GM04504 (cell line): ENCODE results near the gene SNED1.
A peak's percentile ranks its signal among the peaks of the same experiment; 100 is the strongest.

ENCODE experiments used
- DNase-seq: peaks from one replicate; pipeline ENCODE4 v3.0.0-alpha.2; 2012; ENCODE audit warnings: low read depth

Gene SNED1

DNA sequence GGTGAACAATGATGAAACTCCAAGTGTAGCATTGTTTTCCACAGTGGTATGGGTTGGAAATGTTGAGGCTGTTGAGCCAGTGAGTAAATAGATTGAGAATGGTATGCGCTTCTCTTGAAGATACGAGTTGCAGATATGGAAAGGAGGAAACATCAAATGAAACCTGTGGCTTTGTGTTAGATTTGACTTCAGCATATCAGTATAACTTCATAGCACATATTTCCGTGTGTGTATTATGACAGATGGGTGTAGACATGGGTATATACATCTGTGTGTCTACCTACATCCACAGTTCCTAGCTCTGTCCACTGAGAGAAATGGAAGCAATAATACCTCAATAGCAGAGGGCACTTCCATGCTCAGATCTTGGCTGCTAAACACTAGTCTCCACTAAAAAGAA, 8.0 kb downstream of the SNED1 start:
- no peak for DNase-seq

DNA sequence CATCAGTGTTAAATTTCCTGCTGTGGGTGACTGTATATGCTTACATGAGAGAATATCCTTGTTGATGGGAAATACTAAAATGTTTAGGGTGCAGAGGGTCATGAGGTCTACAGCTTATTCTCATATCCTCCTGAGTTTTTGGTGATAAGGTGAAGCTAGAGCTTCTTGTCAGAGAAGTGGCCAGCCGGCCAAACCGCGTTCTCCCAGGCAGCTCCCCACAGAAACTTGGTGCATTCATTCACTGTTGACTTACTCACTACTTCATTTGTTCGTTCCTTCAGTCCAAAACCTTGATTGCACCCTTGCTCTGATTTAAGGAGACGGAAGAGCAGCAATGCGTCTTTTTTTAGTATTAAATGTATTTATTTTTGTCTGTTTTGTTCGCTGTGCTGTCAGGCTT, 8.7 kb downstream of the SNED1 start:
- no peak for DNase-seq

DNA sequence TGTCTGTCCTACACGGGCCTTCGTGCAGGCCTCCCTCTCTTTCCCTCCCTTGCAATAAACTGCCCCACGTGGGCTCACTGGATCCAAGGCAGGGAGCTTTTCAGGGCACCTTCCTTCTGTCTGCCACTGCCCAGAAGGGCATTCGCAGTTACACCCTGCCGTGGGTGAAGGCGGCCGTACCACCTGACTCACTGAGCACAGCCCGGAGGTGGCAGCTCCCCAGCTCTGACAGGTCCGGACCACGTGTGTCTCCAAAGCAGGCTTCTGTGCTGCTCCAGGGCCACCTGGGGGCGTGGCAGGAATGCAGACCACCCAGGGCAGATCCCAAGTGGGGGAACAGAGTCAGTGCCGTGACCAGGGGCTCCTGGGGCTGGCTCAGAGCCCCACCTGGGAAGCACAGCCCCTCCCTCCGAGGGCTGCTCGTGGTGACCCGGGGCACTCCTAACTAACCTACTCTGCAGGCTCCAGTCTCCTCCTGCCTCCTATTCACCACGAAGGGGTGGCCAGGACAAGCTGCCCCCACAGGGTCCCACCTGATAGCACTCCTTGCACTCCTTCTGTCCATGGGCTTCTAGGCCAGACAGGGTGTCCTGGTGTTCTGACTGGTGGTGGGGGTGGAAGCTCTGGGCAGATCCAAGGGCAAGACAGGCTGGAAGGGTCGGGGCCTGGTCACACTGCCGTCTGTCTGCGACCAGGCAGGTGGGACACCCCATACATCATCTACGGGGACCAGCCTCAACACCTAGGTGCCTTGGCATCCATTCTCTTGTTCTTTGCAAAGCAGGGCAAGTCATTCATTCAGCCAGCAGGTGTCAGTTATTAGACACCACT, 9.7 kb downstream of the SNED1 start:
- DNase-seq: no peak

GRCh38 chr2:241008711-241009121, 10.3 kb downstream of the SNED1 start:
- DNase-seq: no peak

GRCh38 chr2:241009191-241009590, 10.8 kb downstream of the SNED1 start:
- DNase-seq: no peak

DNA sequence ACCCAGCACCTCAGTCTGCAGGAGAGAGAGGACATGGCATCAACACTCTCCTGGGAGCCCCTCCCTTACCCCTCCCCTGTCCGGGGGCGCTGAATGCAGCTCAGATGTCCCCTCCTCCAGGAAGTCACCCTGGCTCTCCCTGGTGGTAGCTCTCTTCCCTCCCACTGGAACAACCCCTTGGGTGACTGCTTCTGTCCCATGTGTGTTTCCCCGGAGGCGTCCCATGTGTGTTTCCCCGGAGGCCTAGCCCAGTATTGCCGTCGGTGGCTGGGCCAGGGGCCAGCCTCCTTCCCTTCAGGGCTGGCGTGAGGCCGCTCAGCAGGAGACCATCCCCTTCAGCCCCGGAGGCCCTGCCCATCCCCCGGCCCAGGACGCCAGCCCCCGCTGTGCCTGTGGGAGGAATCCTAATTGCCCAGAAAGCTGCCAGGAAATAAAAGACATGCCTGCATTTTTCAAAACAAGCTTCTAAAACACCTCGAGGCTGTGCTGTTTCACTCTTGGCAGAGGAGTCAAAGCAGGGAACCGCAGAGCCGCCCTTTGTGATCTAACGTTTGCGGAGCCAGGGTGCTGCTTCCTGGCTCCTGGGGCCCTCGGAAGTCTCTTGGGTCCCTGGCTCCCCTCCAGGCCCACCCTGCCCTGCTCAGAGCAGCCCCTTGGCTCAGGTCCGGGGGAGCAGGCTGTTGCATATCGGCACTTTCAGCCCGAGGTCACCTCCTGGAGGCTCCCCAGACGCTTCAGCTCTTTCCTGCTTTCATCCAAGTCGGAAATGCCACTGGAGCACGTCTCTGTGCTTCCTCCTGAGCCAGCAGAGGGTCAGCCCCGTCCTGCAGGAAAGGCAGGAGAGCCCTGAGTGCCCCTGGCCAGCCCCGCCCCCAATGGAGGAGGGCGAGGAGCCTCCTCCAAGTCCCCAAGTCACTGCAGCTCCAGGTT, 11.4 kb downstream of the SNED1 start:
- peak; percentile 66 for DNase-seq

DNA sequence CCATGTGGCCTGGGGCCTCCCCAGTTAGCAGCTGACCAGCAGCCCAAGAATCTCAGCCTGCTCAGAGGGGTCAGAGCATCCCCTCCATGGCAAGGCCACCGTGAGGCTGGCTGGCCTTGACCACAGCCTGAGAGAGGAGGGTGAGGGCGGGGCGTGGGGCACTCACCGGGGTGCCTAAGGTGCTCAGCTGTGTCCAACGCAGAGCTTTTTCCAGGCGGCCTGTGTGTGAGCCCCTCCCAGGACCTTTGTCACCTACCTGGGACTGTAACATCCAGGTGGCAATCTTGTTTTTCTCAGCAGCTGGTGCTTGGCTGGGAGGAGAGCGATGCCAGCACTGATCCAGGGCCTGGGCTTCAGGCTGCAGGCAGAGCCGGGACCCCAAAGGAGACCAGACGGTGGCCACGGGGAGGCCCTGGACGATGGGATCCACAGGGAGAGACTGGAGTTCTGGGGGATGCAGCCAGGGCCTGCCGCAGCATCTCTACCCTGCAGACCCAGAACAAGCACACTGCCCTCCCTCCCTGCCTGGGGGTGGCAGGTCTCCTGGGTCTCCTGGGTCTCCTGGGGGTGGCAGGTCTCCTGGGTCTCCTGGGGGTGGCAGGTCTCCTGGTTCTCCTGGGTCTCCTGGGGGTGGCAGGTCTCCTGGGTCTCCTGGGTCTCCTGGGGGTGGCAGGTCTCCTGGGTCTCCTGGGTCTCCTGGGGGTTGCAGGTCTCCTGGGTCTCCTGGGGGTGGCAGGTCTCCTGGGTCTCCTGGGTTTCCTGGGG, 12.3 kb downstream of the SNED1 start:
- DNase-seq: no peak

DNA sequence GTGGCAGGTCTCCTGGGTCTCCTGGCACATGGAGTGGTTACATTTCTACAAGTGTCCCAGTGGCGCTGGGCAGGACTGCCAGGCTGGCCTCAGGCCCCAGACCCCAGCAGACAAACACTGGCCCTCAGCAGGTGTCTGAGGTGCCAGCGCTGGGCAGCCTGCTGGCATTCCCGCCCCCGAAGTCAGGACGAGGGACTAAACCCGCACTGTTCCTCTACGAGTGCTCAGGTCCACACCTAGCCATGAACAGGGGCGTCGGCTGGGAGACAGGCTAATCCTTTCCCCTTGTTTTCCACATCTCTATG, 12.8 kb downstream of the SNED1 start:
- no peak for DNase-seq

DNA sequence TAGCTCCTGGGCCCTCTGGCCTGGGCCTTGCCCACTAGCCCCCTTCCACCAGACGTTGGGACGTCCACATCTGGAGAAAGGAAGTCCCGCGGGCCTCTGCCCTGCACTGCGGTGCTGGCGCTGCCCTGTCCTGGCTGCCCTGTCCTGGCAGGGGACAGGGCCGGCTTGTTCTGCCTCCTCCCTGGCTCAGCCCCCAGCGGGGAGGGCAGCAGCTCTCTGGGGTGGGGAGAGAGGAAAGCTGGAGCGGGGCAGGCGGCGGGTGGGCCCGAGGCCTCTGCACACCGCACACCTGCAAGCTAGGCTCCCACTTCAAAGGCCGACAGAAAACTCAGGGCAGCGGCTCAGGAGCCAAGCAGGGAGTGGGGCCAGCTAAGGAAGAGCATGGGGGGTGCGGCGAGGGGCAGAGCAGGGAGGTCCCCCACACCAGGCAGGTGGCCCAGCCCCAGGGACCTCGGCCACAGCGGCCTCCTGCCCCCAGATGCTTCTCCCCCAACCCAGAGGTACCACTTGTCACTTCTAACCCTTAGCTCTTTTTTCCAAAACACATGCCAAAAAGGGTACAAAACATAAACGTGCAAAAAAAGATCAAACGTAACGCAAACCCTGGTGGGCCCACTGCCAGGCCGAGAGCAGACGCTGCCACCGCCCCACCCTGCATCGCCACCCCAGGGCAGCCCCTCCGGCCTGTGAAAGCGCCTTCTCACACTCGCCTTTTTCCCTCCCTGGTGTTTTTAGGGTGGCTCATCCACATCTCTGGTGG, 13.5 kb downstream of the SNED1 start:
- DNase-seq: no peak

- DNase-seq: no peak
Observed at GRCh38 chr2:241014224-241014623, 15.8 kb downstream of the SNED1 start.

DNA sequence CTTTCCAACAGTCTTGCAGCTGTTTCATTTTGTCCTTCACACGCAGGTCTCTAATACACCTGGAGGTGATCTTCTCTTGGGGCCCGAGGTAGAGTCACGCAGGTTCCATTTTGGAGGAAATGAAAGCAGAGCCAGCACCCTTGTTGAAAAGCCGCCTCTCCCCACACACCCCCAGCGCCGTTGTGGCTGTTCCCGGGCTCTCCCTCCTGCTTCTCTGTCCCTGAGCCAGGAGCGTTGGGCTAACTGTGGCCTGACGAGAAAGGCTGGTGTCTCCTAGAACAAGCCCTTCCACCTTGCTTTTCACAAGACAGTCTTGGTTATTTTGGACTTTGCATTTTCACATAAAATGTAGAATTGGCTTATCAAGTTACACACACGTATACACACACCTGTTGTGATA, 16.3 kb downstream of the SNED1 start:
- no peak for DNase-seq

DNA sequence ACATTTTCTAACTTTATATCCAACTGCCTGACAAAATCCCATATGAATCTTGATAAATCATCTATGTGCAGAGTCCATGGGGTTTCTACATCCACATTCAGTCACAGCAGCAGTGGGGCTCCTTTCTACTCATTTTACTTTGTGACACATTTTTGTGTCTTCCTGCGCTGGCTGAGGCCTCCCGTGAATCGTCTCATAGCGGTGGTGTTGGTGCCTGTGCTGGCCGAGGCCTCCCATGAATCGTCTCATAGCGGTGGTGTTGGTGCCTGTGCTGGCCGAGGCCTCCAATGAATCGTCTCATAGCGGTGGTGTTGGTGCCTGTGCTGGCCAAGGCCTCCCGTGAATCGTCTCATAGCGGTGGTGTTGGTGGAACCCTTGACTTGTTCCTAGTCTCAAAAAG, 17.0 kb downstream of the SNED1 start:
- no peak for DNase-seq

DNA sequence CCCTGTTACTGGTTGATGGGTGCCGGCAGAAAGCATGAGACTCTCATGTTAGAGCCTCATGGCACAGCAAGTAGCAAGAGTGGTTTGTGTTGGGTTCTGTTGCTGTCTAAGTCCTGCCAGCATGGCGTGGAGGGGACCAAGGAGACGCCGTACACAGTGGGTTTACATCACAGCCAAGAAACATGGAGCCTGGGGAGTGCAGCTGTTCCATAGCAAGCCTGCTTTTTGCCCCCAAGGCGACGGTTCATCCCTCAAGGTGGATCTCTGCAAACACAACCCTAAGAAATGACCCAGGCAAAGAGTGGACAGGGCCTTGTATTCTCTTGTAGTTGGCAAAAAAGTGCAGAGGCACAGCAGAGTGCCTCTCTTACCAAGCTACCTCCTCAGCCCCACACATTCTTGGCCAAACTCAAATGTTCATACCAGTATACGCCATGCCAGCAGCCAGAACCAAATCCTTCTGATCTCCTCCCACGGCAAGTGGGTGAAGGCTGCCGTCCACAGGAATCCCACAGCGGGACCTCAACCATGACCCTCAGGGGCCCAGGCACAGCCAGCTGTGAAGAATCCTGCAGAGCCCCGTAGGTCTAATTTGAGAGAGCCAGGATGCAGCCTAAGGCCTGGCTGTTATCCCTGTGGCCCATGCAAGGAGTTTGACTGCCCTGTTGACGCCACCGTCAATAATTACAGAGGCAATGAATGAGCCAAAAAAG, 19.0 kb downstream of the SNED1 start:
- no peak for DNase-seq

DNA sequence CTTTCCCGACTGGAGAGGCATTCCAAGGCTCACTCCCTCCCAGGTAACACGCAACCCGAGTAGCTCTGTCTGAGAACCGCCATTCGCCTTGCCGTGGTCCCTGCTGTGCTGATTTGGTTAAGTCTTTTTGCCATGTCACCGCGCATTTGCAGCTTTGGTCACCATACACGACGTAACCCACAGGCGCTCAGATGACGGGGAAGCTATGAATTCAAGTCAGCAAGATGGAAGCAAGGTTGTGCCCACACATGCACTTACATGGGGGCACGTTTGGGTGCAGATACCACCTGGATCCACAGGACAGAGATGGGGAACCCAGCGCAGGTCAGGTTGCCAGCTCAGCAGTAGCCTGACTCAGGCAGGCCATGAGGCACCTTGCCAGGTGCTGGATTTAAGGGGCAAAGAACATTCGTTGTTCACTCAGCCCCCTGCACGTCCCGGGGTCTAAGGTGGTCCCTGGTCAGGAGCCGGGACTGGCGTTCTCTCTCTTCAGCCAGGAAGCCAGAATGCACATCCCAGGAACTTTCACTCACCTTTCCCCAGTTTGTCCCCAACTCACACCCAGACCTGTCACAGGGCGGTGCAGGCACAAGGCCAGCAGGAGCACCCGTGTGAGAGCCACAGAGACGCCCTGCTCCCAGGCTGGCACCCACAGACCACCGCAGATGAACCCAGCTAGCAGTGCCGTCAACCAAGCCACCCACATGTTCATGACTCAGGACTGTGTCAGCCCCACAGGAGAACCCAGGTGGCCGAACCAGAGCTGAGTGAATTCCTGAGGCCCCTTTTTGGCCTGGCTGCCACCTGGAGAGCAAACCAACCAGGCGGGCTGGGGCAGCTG, 19.9 kb downstream of the SNED1 start:
- DNase-seq: no peak

- DNase-seq: no peak
Observed at GRCh38 chr2:241019441-241020139, 21.2 kb downstream of the SNED1 start.

DNA sequence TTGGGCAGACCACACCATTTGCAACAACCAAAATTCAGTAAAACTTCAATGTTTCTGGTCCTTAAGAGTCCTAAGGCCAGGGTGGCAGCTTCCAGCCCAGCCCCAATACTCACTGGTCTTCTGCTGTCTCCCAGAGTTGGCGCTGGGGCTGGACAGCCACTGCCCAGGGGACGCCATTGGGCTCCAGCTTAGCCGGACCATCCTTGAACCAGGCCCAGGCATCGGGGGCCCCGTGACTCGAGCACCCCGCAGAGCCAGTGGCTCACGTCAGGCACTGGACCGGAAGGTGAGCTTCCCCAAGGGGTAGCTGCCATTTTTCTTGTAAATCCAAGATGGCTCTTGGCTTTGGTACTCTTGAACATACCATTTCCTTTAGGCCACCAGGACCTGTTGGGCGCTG, 21.8 kb downstream of the SNED1 start:
- DNase-seq: no peak

GRCh38 chr2:241020629-241021190, 22.3 kb downstream of the SNED1 start:
- no peak for DNase-seq

- no peak for DNase-seq
Observed at GRCh38 chr2:241025639-241026038, 27.2 kb downstream of the SNED1 start.

DNA sequence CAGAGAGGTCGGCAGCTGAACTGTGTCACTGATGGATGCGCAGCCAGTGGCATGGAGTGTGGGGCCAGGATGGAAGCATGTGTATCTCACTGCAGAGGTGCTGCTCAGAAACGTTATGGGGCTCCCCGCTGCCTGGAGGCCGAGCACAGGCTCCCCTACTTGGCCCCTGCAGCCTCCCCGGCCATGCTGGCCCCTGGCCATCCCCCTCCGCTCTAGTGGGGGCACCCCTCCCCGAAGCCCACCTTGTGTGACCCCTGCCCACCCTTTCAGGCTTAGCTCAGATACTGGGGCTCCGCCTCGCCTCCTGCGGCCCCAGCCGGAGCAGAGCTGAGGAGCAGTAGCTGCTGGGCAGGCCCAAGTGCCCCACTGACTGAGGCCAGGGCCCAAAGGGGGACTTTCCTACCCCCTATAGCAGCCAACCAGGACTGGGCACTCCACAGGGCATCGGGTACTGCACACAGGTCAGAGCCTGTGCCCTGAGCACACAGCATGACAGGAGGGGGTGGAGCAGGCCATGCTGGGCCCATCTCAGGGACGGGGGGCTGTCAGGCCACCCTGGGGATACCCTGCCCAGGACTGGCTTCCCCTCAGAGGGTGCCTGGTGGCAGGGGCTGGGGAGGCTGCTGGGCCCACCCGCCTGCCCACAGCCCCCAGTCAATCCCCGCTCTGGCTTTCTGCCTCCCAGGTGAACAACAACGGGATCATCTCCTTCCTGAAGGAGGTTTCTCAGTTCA, 31.3 kb downstream of the SNED1 start:
- no peak for DNase-seq
